K562 (cell line): ENCODE results near the gene RINT1. TPM values are rescaled to one million over a fixed set of nuclear protein-coding genes. Genes with fewer than 3 reads are reported as not detected.

ENCODE experiments used
- BCOR ChIP-seq: fragments of 450-650 bp; IDR thresholded peaks from 2 replicates; pipeline ENCODE4 v1.6.1; 2016
- CBX2 ChIP-seq: fragments of 200-600 bp; sonication (generic); IDR thresholded peaks from one replicate; pipeline ENCODE4 v1.6.1; 2012; ENCODE audit warnings: mild to moderate bottlenecking, low read length, inconsistent platforms; ENCODE audit not compliant: insufficient read depth, poor library complexity, severe bottlenecking
- CCNT2 ChIP-seq: IDR thresholded peaks from 2 replicates; pipeline ENCODE4 v1.6.1; 2011; ENCODE audit warnings: borderline replicate concordance, low read depth, mild to moderate bottlenecking, moderate library complexity, mixed read lengths, low read length; ENCODE audit not compliant: insufficient read length; ENCODE audit errors: extremely low read depth
- CHD1 ChIP-seq: fragments of 200-600 bp; sonication (generic); IDR thresholded peaks from one replicate; pipeline ENCODE4 v1.6.1; 2012; ENCODE audit warnings: mild to moderate bottlenecking, moderate library complexity, low read length, inconsistent platforms
- COPS2 ChIP-seq: fragments of 450-650 bp; conservative IDR thresholded peaks from 2 replicates; pipeline ENCODE4 v1.6.1; 2016; ENCODE audit warnings: mild to moderate bottlenecking, moderate library complexity
- ELF2 ChIP-seq: fragments of 250-450 bp; sonication (Bioruptor Pico); IDR thresholded peaks from 2 replicates; pipeline ENCODE4 v1.5.0; 2021; ENCODE audit warnings: mild to moderate bottlenecking
- ESRRB ChIP-seq: fragments of 250-450 bp; sonication (Bioruptor Pico); IDR thresholded peaks from 2 replicates; pipeline ENCODE4 v1.5.0; 2020; ENCODE audit warnings: mild to moderate bottlenecking, moderate library complexity, borderline replicate concordance
- HIVEP1 ChIP-seq: fragments of 250-450 bp; sonication (Bioruptor Pico); IDR thresholded peaks from 2 replicates; pipeline ENCODE4 v1.4.0; 2020; ENCODE audit warnings: mild to moderate bottlenecking
- KHSRP ChIP-seq: fragments of 450-650 bp; IDR thresholded peaks from 2 replicates; pipeline ENCODE4 v1.6.1; 2017
- KLF10 ChIP-seq: fragments of 250-450 bp; sonication (Bioruptor Pico); IDR thresholded peaks from 2 replicates; pipeline ENCODE4 v1.6.1; 2021; ENCODE audit warnings: matching md5 sums
- MAX ChIP-seq: sonication (generic); formaldehyde crosslinking; IDR thresholded peaks from 2 replicates; pipeline ENCODE4 v1.9.0; 2022; ENCODE audit warnings: mild to moderate bottlenecking, missing genetic modification reagents
- MXI1 ChIP-seq: IDR thresholded peaks from 2 replicates; pipeline ENCODE4 v1.6.1; 2011; ENCODE audit warnings: low read depth, mild to moderate bottlenecking, improper control_type of control experiment, low read length
- NR0B1 ChIP-seq: fragments of 450-650 bp; IDR thresholded peaks from one replicate; pipeline ENCODE4 v1.6.1; 2018; ENCODE audit warnings: mild to moderate bottlenecking, moderate library complexity; ENCODE audit not compliant: partially characterized antibody
- PCBP1 ChIP-seq: fragments of 200-400 bp; formaldehyde crosslinking; IDR thresholded peaks from 2 replicates; pipeline ENCODE4 v1.6.1; 2018; ENCODE audit warnings: mild to moderate bottlenecking, low read depth, low read length; ENCODE audit not compliant: poor library complexity, severe bottlenecking
- SIN3B ChIP-seq: fragments of 450-650 bp; IDR thresholded peaks from 2 replicates; pipeline ENCODE4 v1.6.1; 2017; ENCODE audit warnings: low read depth, mild to moderate bottlenecking, moderate library complexity
- SOX6 ChIP-seq: fragments of 450-650 bp; IDR thresholded peaks from 2 replicates; pipeline ENCODE4 v1.6.1; 2014; ENCODE audit warnings: mild to moderate bottlenecking
- SPI1 ChIP-seq: IDR thresholded peaks from 2 replicates; pipeline ENCODE4 v1.6.1; 2011; ENCODE audit warnings: low read depth, low read length, control low read depth, borderline replicate concordance
- TGIF2 ChIP-seq: sonication (generic); formaldehyde crosslinking; IDR thresholded peaks from 2 replicates; pipeline ENCODE4 v1.8.1; 2022; ENCODE audit warnings: mild to moderate bottlenecking, missing genetic modification reagents, moderate library complexity
- THAP12 ChIP-seq: fragments of 250-450 bp; sonication (Bioruptor Pico); IDR thresholded peaks from 2 replicates; pipeline ENCODE4 v1.9.0; 2021; ENCODE audit warnings: mild to moderate bottlenecking, inconsistent platforms
- XRCC4 ChIP-seq: IDR thresholded peaks from one replicate; pipeline ENCODE4 v1.6.1; 2011; ENCODE audit not compliant: insufficient read depth, insufficient read length; ENCODE audit errors: extremely low read depth
- ZNF24 ChIP-seq: fragments of 450-650 bp; IDR thresholded peaks from 2 replicates; pipeline ENCODE4 v1.6.1; 2016
- ZNF41 ChIP-seq: fragments of 250-450 bp; sonication (Bioruptor Pico); conservative IDR thresholded peaks from 2 replicates; pipeline ENCODE4 v1.4.0; 2020; ENCODE audit warnings: mild to moderate bottlenecking
- ZNF449 ChIP-seq: fragments of 250-450 bp; sonication (Bioruptor Pico); IDR thresholded peaks from 2 replicates; pipeline ENCODE4 v1.8.0; 2022; ENCODE audit warnings: moderate library complexity, mild to moderate bottlenecking, inconsistent platforms
- polyA plus RNA-seq, 8 experiments: library from polyadenylated mRNA; depleted of rRNA in 4 of 8; stranded (reverse) in 5 of 8; unstranded in 3 of 8; fragments of >200 nt; fragmentation: Nextera tagmentation in 2 of 8; fragmentation: Illumina TruSeq in 1 of 8; extraction: Ambion mirVana in 2 of 8; extraction: Trizol in 1 of 8; gene quantifications; 2 replicates each; pipeline versions ENCODE4 v1.2.1 to v1.2.3, GENCODE V29; 2011 to 2014; ENCODE audit warnings: inconsistent platforms in 1 of 8, missing spikeins in 1 of 8
- total RNA-seq, 7 experiments: library from RNA; depleted of rRNA in 6 of 7; stranded (reverse); fragments of >200 nt in 6 of 7; fragmentation: Illumina TruSeq in 2 of 7; extraction: Trizol in 2 of 7; gene quantifications; 2 replicates each; pipeline versions ENCODE4 v1.2.1 to v1.2.3, GENCODE V29; 2011 to 2021; ENCODE audit warnings: low replicate concordance in 1 of 7

Gene RINT1
- total and polyA plus RNA-seq, 9 of the 15 experiments (the other 6 are each of a cell fraction or from before 2014, with no cell fraction given) = 21.3 to 74.3 (median 27.4) TPM

- TF ChIP-seq NR0B1 = no peak
- peak; percentile 76 for TF ChIP-seq MXI1
- TF ChIP-seq KLF10 = no peak
- TF ChIP-seq HIVEP1 (CRISPR knock-in tag) = no peak
- TF ChIP-seq MAX (CRISPR knock-in tag) = peak; percentile 58; the same call in 1 of the 2 replicates
- peak; percentile 65; the same call in 1 of the 2 replicates for TF ChIP-seq TGIF2 (CRISPR knock-in tag)
- peak; percentile 96 for TF ChIP-seq PCBP1
- no peak for TF ChIP-seq BCOR
- TF ChIP-seq ZNF41 = no peak
- TF ChIP-seq CCNT2 = peak; percentile 88
- TF ChIP-seq SIN3B = peak; percentile 77
- no peak for TF ChIP-seq ESRRB (CRISPR knock-in tag)
- TF ChIP-seq ELF2 (CRISPR knock-in tag) = 0 out of 2 replicates have a peak, but pooled peaks have one; percentile 41
- TF ChIP-seq ZNF24 = no peak
- TF ChIP-seq THAP12 (CRISPR knock-in tag) = peak; percentile 97
- TF ChIP-seq CHD1 = peak; percentile 16
- no peak for TF ChIP-seq COPS2
- TF ChIP-seq XRCC4 = no peak
- TF ChIP-seq SOX6 = peak; percentile 24; the same call in 1 of the 2 replicates
- no peak for TF ChIP-seq ZNF449 (CRISPR knock-in tag)
- TF ChIP-seq CBX2 = no peak
- no peak for TF ChIP-seq KHSRP
- TF ChIP-seq SPI1 = no peak
Observed at GRCh38 chr7:105521717-105522463, 10.1 kb upstream of the RINT1 start, which contains the start of gene PUS7 (continued).
